Hematopoietic multipotent progenitor cell (in vitro differentiated cells): ENCODE data around the gene RGS6. TPM values are rescaled to one million over a fixed set of nuclear protein-coding genes. Genes with fewer than 3 reads are reported as not detected.

Source experiments
- DNase-seq, 3 donors: peaks; one replicate each; pipeline ENCODE4 v3.0.0-alpha.2; 2011 to 2015; ENCODE audit warnings: low read depth in 2 of 3, low spot score in 2 of 3
- total RNA-seq: library from RNA; depleted of rRNA; stranded (reverse); fragments of >200 nt; gene quantifications from one replicate; pipeline ENCODE4 v1.2.3, GENCODE V29; 2012

Gene RGS6
- total RNA-seq, 1 donor = 0.54 TPM

DNA sequence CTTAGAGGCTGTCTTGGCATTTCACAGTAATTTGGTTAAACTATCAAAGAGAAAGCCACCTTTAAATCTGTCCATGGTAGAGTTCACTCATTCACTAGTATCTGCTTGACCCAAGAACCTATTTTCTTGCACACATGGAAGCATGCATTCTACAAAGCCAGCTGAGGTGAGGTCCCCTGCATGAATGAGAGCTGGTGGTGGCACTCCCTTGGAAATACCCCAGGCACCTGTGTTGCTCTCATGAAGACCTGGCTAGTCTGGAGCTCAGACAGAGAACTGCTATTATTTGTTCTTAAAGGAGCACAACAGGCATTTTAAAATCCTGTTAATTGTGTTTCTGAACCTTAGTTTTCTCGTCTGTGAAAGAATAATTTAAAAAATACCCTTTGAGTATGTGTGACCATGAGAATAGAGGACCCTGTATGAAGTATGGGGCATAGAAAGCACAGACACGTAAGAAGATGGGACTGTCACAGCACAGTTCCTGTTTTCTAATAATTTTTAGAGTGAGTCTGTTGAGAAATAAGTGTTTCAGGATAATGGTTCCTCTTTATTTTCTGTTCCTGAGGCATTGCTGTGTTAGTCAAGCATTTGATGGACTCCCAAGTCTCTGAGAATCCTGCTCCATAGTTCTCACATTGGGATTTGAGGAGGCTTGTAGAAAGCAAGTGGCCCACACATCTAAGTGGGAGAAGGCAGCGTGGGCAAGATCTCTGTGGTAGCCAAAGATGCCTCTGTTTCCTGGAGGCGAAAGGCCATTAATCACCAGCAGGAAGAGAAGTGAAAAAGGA lies 10.9 kb downstream of the RGS6 start:
- DNase-seq = peak in 2 of 3 donors; percentile 57 to 80

DNA sequence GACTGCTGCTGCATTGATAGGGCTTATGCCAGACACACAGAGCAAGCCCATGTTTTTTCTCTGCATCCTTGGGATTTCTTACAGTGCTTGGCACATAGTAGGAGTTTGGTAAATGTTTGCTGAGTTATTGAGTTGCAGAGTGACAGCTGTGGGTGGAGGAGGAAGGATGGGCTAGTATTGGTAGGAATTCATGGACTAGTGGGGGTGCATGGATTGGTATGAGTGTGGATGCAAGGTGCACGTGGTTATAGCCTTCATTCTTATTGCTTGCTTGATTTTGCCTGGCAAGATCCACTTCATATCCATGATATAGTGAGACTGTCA lies 11.4 kb downstream of the RGS6 start:
- DNase-seq = no peak

DNA sequence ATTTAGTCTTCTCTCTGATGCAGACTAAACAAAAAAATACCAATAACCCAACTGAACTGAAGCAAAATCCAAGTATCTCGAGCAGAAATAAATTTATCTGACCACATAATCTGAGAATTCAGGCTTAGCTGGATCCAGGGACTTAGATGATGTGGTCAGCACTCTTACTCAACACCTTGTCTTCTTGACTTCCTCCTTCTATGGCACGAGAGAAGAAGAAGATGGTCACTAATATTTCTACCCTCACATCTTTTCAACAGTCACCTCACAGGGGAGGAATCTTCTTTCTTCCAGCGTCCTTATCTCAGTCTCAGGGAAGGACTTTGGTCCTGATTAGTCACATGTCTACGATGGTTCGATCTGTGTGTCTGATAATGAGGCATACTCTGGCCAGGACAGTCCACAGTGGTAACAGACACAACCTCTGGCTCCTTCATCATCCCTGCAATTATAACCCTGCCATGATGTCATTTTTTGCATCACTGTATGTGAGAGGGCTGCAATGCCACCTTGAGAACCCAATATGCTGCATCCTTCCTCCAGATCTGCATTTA lies 15.8 kb downstream of the RGS6 start:
- no peak for DNase-seq

DNA sequence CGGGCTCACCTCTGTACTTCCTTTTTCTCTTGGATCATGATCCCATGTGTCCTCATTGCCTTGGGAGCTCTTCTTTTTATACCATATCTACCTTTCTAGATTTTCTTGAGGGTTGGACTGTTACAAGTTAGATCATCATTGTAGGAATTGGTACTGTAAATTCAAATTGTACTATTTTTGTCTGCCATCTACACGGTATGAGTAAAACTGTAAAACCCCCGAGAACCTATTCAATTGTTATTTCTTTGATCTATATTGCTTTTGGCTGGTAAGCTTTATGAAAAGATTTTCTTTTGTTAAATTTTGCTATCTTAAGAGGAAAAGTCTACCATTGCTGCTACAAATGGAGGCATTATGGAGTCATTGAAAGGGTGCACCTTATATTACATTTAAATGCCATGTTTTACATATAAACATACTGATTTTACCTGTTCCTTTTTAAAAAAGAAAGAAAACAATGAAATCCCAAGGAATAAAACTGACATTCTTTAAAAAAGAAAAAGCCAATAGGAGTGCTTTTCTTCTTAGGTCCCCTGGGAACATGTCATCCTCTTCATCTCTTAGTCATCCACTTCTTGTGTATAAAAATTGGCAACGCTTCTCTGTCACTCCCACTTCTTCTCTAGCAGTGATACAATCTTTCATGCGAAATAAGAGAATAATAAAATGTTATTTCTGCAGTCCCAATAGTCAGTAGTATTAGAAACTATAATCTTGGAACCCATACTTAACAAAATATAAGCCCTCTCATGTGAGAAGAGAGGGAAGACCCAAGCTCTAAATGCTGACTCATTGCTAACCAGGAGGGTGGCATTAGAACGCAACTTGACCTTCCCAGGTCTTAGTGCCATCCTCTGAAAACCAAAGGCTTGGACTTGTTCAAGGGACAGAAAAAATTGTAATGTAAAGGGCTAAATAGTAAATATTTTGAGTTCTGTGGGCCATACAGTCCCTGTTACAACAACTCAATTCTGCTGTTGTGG lies 20.4 kb downstream of the RGS6 start:
- no peak for DNase-seq

DNA sequence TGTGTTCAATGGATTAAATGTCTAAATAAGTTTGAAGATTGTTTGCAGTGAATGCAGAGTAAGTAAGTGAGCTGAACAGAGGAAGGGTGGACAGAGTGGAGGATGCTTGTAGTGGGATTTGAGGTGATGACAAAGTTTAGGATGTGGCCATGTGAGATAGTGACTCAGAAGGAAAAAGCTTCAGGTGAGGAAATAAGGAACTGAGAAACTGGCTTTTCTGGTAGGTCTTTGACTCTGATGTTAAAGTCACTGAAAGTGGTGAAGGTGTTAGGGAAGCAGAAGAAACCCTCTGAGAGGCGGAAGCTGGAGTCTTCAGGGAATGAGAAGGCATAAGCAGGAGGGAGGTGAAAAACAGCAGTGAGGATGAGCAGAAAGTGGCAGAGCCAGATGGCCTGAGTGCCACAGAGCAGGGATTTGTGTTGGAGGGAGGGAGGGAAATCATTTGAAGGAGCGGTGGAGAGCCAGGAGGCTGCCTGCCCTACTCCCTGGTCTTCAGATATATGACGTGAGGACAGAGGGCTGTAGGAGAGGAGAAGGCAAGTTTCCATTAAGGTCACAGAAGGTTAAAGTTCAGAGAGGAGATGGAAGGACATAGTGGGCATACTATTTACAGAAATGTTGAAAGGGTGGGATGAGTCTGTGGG lies 24.8 kb downstream of the RGS6 start:
- no peak for DNase-seq

DNA sequence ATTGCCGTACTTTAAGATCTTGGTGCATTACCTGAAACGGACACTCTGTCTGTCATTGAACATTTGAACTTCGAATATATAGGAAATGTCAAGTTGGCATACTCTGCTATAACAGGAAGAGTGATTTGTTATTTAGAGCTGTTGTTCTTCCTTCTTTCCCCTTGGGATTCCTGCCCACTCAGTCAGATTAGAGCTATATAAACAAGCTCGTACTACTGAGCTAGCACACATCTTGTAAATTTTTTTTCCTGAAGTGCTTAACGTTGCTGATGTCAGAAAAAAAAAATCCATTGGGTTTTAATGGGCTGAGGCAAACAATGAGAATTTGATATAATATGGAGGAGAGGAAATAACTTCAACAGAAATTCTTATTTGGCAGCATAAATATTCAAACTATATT lies 26.8 kb downstream of the RGS6 start:
- DNase-seq = no peak

DNA sequence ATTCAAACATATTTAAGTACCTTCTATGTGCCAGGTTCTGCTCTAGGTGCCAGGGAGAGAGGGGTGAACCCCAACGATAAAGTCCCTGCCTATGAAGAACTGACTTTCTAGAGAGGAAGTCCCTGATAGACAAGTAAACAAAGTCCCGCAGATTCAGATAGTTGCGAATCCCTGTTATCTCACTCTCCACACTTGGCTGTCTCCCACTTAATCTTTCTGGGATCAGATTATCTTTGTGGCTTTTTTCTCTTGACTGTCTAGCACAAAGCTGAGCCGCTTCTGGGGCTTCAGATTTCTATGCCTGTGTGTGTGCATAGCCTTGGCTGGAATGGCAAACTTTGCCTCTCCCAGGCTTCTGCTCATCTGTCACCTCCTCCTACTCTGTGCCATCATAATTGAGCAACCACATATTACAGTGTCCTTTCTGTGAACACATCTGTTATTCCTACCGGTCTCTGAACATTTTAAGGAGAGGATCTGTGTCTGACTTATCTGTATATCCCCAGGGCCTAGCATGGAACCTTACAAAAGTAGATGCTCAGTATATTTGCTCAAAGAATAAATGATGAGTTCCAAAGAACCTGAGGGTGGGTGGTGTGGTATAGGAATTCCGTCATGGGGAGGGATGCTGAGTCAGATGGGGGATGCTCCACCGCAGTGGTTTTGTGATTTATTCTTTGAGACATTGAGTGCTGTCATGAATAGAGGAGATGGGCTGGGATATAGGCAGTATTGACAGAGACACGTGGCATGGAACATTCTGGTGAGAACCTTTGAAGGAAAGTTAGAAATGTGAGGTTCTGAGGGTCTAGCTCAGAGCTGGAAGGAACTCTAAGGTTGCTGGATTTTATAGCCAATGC lies 28.5 kb downstream of the RGS6 start:
- no peak for DNase-seq

DNA sequence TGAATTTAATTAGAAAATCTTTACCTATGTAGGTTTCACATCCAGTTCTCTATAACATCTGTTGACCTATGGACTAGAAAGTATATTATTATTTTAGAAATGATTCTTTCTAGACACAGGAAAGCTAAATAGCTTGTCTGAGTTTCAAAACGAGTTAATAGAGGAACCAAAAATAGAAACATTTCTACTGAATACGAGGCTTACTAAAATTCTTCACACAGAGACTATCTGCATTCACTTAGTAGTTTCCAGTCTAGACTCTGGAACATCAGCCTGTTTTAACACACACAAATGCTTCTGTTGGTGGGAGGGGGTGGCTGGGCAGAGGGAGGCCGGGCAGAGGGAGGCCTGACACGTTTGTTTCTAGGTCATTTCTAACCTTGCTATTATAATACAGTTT lies 29.7 kb downstream of the RGS6 start:
- no peak for DNase-seq

DNA sequence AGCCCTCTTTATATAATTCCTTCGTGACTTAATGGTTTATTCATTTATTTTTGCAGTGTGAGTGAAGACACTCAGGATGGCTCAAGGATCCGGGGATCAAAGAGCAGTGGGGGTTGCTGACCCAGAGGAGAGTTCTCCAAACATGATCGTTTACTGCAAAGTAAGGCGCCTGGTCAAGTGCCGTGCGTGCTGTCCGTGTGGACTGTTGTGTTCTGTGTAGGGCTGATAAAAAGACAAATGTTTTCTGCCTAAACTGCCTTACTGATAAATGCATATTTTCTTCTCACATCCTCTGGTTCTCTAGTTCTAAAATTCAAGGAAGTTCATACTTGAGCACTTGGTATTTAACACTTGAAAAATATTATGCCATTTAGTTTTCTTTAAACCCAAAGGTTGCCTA lies 32.5 kb downstream of the RGS6 start:
- DNase-seq = no peak

DNA sequence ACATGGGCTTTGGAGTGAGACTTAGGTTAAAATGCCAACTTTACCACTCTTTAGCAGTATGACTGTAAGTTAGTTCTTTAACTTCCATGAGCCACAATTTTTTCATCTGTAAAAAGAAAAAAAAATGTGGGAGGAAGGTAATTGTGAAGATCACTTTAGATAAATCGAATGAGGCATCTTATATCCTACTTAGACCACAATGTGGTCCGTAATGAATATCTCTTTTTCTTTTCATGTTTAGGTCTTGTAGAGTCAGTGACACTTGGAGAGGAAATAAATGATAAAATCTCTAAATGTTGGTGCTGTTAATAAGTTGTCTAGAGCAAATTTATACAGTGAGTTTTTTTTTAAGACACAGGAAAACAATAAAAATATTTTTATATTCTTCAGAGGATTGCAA lies 34.3 kb downstream of the RGS6 start:
- no peak for DNase-seq

DNA sequence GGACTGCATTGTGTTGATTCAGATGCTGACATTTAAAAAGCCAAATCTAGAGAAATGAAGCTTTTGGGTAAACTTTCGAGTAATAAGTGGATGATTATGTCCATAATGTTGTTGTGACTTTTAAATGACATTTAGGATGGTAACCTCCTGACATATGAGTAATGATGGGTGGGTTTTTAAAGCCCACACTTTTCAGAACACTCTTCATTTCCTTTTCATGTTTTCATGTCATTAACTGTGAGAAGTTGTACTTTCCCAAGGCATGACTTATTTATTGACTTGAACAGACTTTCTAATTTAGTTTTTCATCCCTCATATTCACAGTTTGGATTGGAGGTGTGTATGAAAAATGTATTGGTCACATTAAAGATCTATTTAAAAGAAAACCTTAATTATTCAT lies 35.5 kb downstream of the RGS6 start:
- DNase-seq = no peak

DNA sequence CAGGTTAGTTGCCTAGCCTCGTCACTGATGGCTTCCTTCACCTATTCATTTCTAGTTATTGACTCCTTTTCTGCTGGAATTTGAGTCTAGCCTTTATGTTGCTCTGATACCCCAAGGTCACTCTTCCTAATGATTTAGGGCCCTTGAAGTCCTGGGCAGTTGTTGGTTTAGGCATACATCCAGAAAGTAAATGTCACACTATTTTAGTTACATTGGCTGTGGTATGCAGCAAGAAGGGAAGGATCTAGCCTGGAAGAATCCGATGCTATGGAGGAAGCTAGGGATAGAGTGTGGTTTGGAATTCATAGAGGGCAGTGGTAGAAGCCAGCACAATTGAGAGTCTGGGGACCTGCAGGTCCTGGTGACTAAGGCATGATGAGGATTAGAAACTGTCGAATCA lies 38.0 kb downstream of the RGS6 start:
- DNase-seq = no peak

DNA sequence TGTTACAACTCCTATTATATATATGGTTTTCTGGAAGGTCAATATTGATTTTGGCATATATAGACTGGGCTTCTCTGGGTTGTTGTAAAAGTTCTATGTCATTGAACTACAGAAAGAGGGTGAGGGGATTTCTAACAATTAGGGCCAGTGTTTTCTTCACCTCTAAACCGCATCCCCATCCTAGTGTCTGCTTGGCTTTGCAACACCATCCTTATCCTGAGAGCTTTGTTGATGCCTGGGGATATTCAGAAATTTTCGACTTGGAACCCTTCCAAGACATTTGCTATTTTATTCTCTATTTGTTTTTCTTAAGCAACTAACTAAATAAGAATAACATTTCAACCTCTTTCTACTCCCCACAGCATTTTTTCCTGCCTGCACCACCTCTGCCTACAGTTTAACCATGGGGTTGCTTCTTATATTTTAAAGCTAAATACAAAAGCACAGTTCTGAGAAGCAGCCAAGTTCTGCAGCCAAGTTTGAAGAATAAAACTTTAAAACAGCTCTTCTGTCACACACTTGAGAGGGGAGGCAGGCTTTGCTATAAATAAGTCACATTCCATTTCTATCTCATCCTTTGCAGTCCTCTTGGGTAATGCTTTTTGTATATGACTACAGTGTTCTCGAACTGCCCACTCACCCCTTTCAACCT lies 53.4 kb downstream of the RGS6 start:
- DNase-seq = no peak

DNA sequence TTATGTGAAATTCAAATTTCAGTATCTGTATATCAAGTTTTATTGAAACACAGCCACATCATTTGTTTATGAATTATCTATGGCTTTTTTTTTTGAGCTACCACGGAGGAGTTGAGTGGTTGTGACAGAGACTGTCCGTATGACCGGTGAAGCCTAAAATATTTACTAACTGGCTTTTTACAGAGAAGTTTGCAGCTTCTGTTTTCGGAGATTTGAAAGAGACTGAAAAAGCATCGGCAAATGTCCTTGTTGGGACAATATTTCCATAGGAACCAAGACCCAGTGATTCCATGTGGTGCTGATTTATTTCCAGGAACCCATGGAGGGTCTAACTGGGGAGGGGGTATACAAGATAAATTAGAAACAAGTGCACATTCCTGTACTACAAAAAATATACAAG lies 56.2 kb downstream of the RGS6 start:
- no peak for DNase-seq

DNA sequence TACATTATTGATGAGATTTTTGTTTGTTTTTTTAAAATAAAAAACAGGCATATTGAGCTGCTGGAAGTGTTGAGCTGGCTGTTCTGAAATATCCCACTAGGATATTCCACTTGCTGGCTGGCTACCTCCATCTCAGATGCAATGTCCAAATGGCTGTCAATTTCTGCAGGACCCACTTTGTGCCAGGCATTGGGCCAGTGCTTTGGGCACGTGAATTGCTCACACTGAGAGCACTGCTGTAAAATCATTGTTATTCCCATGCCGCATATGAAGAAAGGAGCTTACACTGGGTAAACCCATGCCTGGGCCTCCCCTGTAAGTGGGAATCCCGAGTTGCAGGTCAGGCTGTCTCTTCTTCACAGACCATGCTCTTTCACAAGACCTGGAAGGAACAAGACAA lies 56.7 kb downstream of the RGS6 start:
- DNase-seq = no peak

DNA sequence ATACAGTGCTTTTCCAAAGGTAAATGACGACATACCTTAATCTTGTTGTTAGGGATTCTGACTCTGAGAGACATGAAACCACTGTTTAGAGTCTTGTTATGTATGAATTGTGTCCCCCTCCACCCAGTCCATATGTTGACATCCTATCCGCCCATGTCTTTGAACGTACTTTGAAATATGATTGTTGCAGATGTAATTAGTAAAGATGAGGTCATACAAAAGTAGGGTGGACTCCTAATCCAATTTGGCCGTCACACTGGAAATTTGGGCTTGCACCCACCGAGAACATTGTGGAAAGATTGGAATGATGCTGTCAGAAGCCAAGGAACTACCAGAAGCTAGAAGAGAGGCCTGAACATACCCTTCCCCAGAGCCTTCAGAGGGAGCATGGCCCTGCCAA lies 62.2 kb downstream of the RGS6 start:
- no peak for DNase-seq

DNA sequence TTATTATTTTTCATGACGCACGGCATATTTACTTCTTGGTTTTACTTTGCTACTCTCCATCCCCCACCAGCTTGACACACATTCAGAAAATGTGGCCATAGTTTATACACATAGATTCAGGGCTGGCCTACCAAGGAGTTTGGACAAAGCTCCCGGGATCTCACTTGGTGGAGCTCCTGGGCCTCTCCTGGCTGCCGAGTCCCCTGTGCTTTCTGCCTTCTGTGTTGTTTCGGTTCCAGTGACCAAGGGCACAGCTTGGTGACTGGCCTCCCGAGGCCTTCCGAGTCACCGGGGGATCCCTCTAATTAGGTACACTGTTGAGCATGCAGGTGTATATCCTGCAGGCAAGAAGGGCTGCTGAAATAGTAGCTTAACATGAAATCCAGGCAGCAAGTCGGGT lies 63.5 kb downstream of the RGS6 start:
- DNase-seq = no peak

DNA sequence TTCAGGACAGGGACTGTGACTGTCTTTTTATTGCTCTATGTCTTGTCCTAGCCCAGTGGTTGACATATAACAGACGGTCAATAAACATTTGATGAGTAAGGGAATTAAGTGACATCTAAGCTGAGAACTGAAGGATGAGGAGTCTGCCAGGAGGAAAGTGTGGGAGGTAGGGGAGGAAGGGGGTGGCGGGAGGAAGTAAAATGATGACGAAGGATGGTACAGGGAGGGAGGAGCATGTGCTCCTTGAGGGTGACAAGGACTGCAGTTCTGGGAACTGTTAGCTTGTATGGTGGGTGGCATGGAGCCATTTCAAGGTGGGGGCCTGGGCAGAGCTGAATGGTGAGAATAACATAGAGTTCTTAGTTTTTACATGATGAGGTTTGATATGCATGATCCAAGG lies 64.4 kb downstream of the RGS6 start:
- no peak for DNase-seq

DNA sequence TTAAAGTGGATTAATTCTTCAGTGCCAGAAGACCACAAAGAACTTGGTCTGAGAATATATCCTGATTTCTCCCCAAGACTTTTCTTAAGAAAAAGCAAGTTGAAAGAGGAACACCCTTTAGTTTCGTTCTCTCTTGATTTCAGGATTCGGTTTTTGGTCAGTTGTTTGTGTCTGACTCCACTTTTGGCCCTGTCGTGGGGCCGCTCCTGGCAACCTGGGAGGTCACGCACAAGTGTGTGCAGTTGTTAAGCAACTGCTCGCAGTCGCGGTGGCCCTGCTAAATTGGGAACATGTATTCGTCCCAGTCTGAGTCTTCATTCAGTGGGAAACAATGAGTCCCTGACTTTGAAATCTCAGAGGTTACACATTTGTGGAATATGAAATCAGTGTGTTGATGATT lies 68.7 kb downstream of the RGS6 start:
- DNase-seq = no peak

DNA sequence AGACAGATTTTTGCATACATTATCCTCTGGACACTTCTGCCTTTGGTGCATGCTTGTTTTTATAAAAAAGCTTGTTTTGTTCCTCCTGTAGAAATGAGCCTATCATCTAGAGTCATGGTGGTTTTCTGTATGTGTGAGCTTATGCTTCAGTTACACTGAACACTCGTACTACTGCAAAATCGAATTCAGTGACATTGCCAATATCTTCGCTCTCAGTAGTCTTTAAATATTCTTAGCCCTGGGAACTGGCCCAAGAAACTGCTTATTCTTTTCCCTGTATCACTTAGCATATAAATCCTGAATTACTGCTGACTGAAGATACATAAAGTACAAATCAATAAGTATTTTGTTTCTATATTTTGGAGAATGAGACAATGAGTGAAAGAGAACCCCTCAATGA lies 70.5 kb downstream of the RGS6 start:
- DNase-seq = no peak
